ENCODE data around the gene PRG3.
A peak's percentile ranks its signal among the peaks of the same experiment; 100 is the strongest.

PRG3 gene

GRCh38 chr11:57354699-57355098 lies 26.3 kb downstream of the PRG3 start:
- DNase-seq (ENCODE audit: low read depth), result no peak
- no peak for TF ChIP-seq CTCF (IDR thresholded peaks at IDR 0.05; ENCODE audit: low read length, missing control alignments)
- H3K4me3 ChIP-seq (replicated peaks; ENCODE audit: low read depth, low read length), result no peak overlapping the region

GRCh38 chr11:57353852-57354251 lies 27.1 kb downstream of the PRG3 start:
- no peak overlapping the region for H3K4me3 ChIP-seq (replicated peaks; ENCODE audit: low read depth, low read length)
- no peak for TF ChIP-seq CTCF (IDR thresholded peaks at IDR 0.05; ENCODE audit: low read length, missing control alignments)
- no peak for DNase-seq (ENCODE audit: low read depth)

- no peak for DNase-seq (ENCODE audit: low read depth)
- H3K4me3 ChIP-seq (replicated peaks; ENCODE audit: low read depth, low read length), result no peak overlapping the region
- no peak for TF ChIP-seq CTCF (IDR thresholded peaks at IDR 0.05; ENCODE audit: low read length, missing control alignments)
These were observed 27.5 kb downstream of the PRG3 start for GRCh38 chr11:57353446-57353845.

- DNase-seq (ENCODE audit: low read depth), result no peak
- no peak for TF ChIP-seq CTCF (IDR thresholded peaks at IDR 0.05; ENCODE audit: low read length, missing control alignments)
- H3K4me3 ChIP-seq (replicated peaks; ENCODE audit: low read depth, low read length), result no peak overlapping the region
These were observed 27.9 kb downstream of the PRG3 start for GRCh38 chr11:57353036-57353435.

- TF ChIP-seq CTCF (IDR thresholded peaks at IDR 0.05; ENCODE audit: low read length, missing control alignments), result peak; percentile 82
- H3K4me3 ChIP-seq (replicated peaks; ENCODE audit: low read depth, low read length), result no peak overlapping the region
- DNase-seq (ENCODE audit: low read depth), result peak; percentile 46
These were observed 31.3 kb downstream of the PRG3 start for GRCh38 chr11:57349491-57350274.

- no peak for TF ChIP-seq CTCF (IDR thresholded peaks at IDR 0.05; ENCODE audit: low read length, missing control alignments)
- no peak overlapping the region for H3K4me3 ChIP-seq (replicated peaks; ENCODE audit: low read depth, low read length)
- no peak for DNase-seq (ENCODE audit: low read depth)
These were observed 32.2 kb downstream of the PRG3 start for GRCh38 chr11:57348636-57349313.
